Pulmonary artery endothelial cell (primary cell): ENCODE measurements around the gene MAGI2. TPM values are rescaled to one million over a fixed set of nuclear protein-coding genes. Genes with fewer than 3 reads are reported as not detected.

Source experiments
- DNase-seq: peaks from one replicate; pipeline ENCODE4 v3.0.0-alpha.2; 2011; ENCODE audit warnings: low read depth, low spot score
- total RNA-seq: library from RNA; depleted of rRNA; stranded (reverse); fragments of >200 nt; gene quantifications from 2 replicates; pipeline ENCODE4 v1.2.3, GENCODE V29; 2014

MAGI2 gene
- total RNA-seq, 1 donor from 2014 or later = 1.3 TPM

- DNase-seq = no peak
These were observed 660.8 kb downstream of the MAGI2 start for GRCh38 chr7:78792624-78793023.

GRCh38 chr7:78792006-78792405, 661.5 kb downstream of the MAGI2 start:
- DNase-seq = no peak

- DNase-seq = no peak
These were observed 665.0 kb downstream of the MAGI2 start for GRCh38 chr7:78788464-78788863.

- DNase-seq = no peak
These were observed 665.6 kb downstream of the MAGI2 start for GRCh38 chr7:78787854-78788253.

- no peak for DNase-seq
These were observed 667.4 kb downstream of the MAGI2 start for GRCh38 chr7:78786055-78786454.

GRCh38 chr7:78783179-78783962, 670.1 kb downstream of the MAGI2 start:
- no peak for DNase-seq

GRCh38 chr7:78780560-78780959, 672.9 kb downstream of the MAGI2 start:
- no peak for DNase-seq

GRCh38 chr7:78779788-78780187, 673.7 kb downstream of the MAGI2 start:
- DNase-seq = no peak

GRCh38 chr7:78777829-78778228, 675.6 kb downstream of the MAGI2 start:
- no peak for DNase-seq

GRCh38 chr7:78770422-78771410, 682.8 kb downstream of the MAGI2 start:
- no peak for DNase-seq

GRCh38 chr7:78769481-78770101, 683.9 kb downstream of the MAGI2 start:
- DNase-seq = no peak

- no peak for DNase-seq
These were observed 684.6 kb downstream of the MAGI2 start for GRCh38 chr7:78768859-78769258.

- DNase-seq = no peak
These were observed 687.3 kb downstream of the MAGI2 start for GRCh38 chr7:78765943-78766729.

GRCh38 chr7:78764571-78764970, 688.9 kb downstream of the MAGI2 start:
- DNase-seq = no peak

- DNase-seq = no peak
These were observed 690.8 kb downstream of the MAGI2 start for GRCh38 chr7:78762625-78763024.

- DNase-seq = no peak
These were observed 692.7 kb downstream of the MAGI2 start for GRCh38 chr7:78760620-78761355.

- no peak for DNase-seq
These were observed 700.9 kb downstream of the MAGI2 start for GRCh38 chr7:78752554-78752953.

GRCh38 chr7:78751253-78751652, 702.2 kb downstream of the MAGI2 start:
- no peak for DNase-seq

- DNase-seq = no peak
These were observed 704.3 kb downstream of the MAGI2 start for GRCh38 chr7:78749052-78749746.

- no peak for DNase-seq
These were observed 705.9 kb downstream of the MAGI2 start for GRCh38 chr7:78747592-78747991.
